Activated CD8-positive, alpha-beta memory T cell treated with anti-CD3 and anti-CD28 coated beads, Interleukin-2, amount 50 U/mL, for 48 hours (primary cell): Measurements from ENCODE around the gene PDE4B.
"Not testable (repeated sequence)": the region's sequence is repeated elsewhere in the genome, so short reads cannot be mapped to it uniquely, and the experiment has no call there.

Source experiments
- DNase-seq: peaks from one replicate; pipeline ENCODE4 v3.0.0-alpha.2; 2020

Gene PDE4B

DNA sequence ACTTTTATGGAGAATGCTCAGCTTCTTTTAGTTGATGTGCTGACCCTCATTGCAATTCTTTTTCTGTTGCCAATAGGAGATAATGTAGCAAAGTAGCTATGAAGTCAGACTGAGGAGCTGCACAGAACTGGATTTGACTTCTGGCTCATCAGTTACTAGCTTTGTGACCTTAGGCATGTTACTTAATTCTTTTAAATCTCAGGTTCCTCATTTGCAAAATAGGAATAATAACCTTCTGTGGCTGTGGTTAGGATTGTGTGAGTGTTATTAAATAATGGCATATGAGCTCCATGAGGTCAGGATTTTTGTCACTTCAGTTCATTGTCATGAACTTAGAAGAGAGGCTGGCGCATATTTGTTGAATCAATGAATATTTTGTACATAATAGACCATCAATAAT is 503.7 kb downstream of the PDE4B start:
- no peak for DNase-seq

GRCh38 chr1:66296951-66297350 is 504.3 kb downstream of the PDE4B start:
- DNase-seq: no peak

DNA sequence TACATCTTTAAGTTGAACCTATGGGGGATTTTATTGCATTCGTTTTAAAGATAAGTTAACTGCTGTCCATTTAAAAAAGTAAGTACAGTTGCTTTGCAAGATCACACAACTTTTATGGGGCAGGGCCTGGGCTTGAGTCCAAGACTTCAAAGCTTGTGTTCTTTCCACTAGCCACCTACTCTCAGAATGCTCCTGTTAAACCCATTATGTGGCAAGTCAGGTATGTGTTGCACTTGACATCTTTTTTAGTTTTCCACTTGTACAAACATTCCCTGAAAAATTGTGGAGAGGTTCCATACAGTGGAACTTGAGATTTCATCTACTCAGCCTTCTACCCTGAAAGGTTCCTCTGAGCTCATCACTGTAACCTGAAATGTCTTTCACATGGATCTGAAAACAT is 505.8 kb downstream of the PDE4B start:
- no peak for DNase-seq

DNA sequence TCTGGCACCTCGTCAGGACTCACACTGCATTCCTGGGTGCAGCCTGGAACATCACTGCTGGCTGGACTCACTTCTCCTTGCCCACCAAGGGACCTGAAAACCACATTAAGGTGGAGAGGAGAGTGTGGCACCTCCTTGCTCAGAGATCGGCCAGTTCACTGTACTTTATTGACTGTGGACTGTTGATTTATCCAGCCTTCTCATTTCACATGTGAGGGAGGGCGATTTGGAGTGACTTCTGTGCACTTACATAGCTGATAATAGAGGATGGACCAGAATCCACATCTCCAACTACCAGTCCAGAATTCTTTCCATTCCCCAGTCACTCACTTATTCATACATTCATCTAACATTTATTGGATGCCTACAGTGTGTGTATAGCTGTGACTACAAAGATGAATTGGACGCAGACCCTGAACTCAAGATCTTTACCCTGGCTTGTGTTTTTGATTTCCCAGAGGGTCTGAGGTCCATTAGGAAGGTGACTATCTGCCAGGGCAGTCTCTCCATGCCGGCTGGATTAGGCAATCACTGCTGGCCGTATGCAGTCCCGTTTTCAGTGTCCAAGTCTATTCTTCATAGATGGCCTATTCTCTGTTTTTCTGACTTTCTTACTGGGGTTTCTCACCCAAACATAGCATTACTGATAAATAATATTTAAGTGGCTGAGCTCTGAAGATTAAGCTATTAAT is 507.7 kb downstream of the PDE4B start:
- DNase-seq: no peak

- DNase-seq: no peak
These were observed 508.3 kb downstream of the PDE4B start for GRCh38 chr1:66300972-66301451.

- DNase-seq: no peak
These were observed 509.6 kb downstream of the PDE4B start for GRCh38 chr1:66302184-66302742.

DNA sequence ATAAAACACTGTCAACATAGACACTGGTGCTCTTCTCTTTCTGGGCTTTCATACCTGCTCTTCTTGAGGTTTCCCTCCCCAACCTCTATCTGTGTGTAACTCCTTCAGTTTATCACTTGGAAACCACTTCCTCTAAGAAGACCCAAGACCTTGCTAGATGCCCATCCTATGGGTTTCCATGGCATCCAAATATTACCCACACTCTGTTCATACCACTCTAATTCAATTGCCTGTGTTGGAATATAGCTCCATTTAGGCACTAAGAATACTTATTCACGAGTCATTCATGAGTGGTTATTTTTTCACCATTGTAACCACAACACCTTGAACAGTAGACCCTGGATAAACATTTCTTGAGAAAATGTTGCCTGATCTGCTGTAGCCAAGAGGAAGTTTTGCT is 510.1 kb downstream of the PDE4B start:
- DNase-seq: no peak

DNA sequence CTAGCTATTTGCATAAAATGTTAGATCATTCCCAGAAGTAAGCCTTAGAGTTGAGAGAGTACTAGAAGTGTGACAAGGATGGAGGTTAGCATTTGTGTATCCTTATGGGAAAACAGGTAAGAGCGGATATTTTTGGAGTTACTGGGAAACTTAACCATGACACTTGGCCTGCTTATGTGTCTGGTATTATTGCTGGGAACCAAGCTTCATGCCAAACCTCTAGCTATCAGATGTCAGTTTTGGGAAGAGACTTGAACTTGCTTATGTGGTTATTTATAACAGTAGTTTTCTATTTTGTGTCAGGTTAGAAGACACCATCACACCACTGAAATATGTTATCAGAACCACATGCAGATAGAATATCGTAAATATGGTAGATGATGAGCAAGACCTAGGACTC is 511.0 kb downstream of the PDE4B start:
- no peak for DNase-seq

DNA sequence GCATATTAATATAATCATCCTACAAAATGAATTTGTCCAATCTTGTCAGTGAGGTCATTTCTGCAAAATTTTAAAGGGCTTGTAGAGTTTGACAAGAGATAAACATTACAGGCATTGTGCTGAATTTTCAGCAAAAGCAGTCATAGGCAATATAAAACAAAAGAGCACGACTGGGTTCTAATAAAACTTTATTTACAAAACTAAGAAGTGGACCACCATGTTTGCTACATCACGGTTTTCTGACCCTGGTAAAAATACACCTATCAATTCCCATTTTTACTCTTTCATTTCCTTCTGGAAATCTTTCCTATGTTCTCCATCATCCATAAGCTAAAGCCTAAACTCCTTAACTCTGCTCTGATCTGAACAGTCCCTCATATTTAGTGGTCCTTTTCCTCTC is 511.4 kb downstream of the PDE4B start:
- DNase-seq: no peak

- no peak for DNase-seq
These were observed 513.2 kb downstream of the PDE4B start for GRCh38 chr1:66305927-66306326.

DNA sequence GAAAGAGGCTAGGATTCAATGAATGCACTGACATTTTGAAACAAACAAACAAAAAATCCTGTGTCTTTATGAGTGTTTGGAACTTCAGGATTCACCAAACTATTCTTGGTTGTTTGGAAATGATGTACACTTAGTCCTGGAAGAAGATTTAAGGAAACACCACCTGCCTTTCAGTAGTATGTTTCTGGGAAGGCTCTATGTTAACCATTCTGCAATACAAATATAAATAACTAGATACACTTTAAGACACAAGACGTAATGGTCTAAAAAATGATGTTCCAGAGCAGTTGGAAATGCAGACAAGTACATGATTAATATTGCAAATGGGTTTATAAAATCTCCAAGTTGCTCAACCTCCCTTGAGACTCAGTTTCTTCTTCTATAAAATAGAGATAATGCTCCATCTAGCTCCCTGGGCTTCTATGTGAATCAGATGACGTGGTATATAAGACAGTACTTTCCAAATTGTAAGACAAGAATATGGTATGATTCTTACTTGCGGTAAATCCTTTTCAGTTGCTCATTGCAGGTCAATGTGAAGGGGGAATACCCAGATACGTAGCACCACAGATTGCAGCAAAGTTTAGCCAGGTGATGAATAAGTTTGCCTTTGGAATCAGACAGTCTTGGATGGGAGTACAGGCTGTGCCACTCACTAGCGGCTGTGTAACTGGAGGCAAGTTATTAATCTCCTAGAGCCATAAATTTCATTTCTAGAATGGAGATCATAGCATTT is 516.5 kb downstream of the PDE4B start:
- no peak for DNase-seq

DNA sequence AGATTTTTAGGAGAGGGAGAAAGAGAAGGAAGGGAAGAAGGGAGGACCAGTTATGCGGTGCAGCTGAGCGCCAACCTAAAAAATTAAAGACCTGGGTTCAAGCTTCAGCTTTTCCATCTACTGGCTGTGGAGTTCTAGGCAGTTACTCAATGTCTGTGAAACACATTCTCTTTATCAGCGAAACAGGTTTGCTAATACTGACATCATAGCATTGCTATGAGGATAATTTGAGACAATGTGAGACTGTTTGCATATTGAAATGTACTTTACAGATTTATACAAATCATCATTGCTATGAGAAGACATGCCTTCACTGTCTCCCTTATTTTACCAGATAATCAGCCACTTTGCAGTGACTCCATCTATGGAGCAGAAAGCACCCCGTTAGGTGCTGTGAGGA is 518.4 kb downstream of the PDE4B start:
- no peak for DNase-seq

- no peak for DNase-seq
These were observed 518.9 kb downstream of the PDE4B start for GRCh38 chr1:66311628-66312027.

- DNase-seq: no peak
These were observed 519.7 kb downstream of the PDE4B start for GRCh38 chr1:66312271-66312990.

GRCh38 chr1:66313429-66313828 is 520.7 kb downstream of the PDE4B start:
- DNase-seq: no peak

DNA sequence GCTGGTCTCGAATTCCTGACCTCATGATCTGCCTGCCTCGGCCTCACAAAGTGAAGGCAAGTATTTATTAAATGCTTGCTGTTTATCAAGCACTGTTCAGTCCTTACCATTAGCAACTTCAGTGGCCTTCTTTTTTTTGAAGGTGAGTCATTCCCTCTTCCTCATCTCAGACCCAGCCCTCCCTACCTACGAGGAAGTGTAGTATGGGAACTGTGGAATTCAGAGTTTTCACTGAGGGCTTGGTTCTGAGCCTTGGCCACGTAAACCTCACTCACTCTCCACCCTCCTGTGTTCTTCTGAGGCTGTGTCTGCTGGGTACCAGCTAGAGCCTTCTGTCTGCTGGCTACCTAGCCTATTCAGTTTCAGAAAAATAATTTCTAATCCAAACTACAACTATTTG is 523.0 kb downstream of the PDE4B start:
- no peak for DNase-seq

DNA sequence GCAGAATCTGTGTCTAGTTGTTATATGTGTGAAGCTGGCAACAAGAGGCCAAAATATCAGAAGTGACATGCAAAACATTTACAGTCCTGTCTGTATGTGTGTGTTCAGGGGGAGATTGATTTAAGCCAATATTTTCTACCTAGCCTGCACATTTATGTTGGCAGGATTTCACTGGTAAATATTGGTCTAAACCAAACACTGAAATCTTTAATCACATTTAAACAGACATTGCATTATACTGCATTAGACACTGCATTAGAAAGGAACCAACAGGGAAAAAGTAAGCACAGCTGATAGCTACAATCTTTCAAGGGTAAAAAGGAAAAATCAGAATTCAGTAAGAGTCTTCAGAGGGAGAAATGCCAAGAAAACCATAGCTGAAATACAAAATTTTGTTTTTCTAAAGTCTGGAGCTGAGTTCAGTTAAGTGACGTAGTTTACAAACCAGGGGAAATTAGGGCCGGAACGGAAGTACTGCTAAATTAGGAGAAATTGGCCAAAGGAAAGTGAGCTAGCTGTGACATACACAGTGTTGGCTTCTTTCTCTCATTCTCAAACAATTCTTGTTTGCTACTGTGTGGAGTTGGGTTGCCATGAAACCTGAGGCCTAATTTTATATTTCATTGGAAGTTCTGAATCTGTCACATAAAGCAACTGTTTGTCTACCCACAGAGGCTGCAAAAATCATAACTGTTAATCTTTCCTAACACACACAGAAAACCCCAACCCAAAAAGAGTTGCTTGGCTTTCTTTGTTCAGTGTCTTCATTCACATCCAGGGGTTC is 524.0 kb downstream of the PDE4B start:
- no peak for DNase-seq

GRCh38 chr1:66317248-66317515 is 524.5 kb downstream of the PDE4B start:
- DNase-seq: no peak

DNA sequence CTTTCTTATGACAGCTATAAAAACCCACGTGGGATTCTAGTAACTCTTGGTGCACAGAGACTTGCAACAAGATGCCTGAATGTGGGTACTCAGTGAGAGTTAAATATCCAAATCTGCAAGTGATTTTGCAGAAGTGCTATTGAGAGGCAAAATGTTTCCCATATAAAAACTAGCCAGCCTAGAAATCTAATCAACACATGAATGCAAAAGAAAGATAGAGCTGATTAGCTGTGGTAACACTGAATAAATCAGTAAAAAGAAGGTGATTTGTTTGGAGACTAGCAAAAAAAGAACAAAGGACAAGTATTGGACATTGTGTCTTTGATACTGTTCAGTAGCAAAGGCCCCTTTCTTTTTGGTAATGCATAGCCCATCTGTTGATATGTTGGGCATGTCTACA is 527.5 kb downstream of the PDE4B start:
- DNase-seq: no peak

DNA sequence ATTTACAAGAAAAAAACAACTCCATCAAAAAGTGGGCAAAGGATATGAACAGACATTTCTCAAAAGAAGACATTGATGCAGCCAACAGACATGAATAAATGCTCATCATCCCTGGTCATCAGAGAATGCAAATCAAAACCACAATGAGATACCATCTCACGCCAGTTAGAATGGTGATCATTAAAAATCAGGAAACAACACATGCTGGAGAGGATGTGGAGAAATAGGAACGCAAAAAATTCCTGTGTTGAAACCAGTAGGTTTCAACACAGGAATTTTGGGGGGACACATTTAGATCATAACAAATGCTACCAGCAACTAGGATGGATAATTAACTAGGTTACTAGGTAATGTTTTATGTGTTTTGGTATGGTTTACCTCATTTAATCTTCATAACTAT is 529.8 kb downstream of the PDE4B start:
- DNase-seq: not testable (repeated sequence)

DNA sequence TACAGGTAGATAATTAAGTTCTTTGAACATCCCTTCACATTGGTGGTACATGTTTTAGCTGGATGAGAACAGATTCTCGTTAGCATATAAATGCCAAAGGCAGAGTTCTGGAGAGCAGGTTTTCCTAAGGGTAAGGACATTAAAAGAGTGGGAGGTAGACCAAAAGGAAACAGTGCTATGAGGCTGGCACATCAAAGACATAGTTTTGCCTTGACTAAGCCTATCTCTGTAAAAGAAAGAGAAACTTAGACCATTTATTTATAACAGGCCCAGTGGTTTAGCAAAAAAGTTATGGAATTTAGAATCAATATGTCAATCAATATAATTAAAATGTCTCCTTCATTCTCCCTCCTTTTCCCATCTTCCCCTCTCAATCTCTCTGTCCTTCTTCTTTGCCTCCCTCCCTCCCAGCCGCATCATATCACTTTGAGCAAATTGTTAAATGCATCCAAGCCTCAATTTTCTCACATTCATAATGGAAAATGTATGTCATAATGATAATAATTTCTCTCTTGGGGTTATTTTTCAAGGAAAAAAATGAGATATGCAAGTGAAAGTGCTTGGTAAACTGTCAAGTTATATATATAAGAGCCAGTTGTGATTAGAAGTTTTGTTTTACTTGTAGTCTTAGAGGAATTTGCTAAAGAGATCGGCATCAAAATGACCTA is 531.4 kb downstream of the PDE4B start:
- no peak for DNase-seq

DNA sequence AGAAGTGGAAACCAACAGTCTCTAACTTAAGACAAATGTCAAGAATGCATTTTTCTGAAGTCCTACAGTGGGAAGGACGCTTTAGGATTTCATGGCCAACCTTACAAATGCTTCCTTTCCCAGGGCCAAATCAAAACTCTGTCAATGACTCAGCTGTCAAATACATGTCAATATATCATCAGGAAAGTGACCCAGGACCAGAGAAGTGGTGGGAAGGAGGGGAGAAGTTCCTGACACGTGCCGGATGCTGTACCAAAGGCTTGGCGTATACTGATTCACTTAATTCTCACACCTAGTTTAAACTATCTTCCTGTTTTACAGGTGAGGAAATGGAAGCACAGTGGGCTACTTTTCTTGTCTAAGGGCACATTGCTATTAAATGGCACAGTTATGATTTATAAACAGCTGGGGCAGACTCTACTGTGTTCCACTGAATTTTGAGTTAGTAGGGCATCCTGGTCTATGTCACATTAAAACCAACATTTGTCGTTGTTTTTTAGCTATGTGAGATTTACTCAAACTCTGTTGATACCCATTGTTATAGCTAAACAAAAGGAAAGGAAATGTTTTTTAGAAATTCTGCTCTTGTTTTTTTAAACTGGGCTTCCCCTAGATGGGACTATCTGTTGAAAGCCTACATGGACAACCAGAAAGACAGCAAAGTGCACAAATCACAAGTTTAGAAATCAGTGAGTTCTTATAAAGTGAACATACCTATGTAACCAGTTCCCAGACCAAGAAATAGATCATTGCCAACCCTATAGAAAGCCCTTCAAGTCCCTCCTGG is 533.1 kb downstream of the PDE4B start:
- no peak for DNase-seq
